BJ (cell line): ENCODE results near the gene CAPN2. TPM values are rescaled to one million over a fixed set of nuclear protein-coding genes. Genes with fewer than 3 reads are reported as not detected.

Experiments used
- CTCF ChIA-PET: fragments of 350-600 bp; formaldehyde crosslinking; extraction: SDS; loops from one replicate; lab custom pipeline; 2021; ENCODE audit warnings: antibody characterized with exemption, inconsistent platforms; lab: Yijun Ruan, JAX
- POLR2A ChIA-PET: fragments of 300-600 bp; sonication (Branson Sonifier 250); formaldehyde crosslinking; extraction: SDS; loops from one replicate; lab custom pipeline; 2021; ENCODE audit warnings: antibody characterized with exemption; lab: Charles Lee
- DNase-seq: peaks from one replicate; pipeline ENCODE4 v3.0.0-alpha.2; 2011; ENCODE audit warnings: low read depth
- H3K27me3 ChIP-seq: 2 replicates; pipeline ENCODE4 v1.6.0; 2011; ENCODE audit warnings: low read length; ENCODE audit not compliant: control insufficient read depth, insufficient read depth
- H3K36me3 ChIP-seq: 2 replicates; pipeline ENCODE4 v1.5.1; 2011; ENCODE audit warnings: low read length; ENCODE audit not compliant: control insufficient read depth, insufficient read depth
- H3K4me3 ChIP-seq: 2 replicates; pipeline ENCODE4 v1.5.1; 2011; ENCODE audit warnings: low read depth, mild to moderate bottlenecking, control low read depth, low read length
- CTCF ChIP-seq: IDR thresholded peaks from 2 replicates; pipeline ENCODE4 v1.5.1; 2011; ENCODE audit warnings: low read depth, mild to moderate bottlenecking, control low read depth, inconsistent platforms, low read length, moderate library complexity; ENCODE audit not compliant: insufficient read depth
- polyA plus RNA-seq: library from polyadenylated mRNA; depleted of rRNA; stranded (reverse); fragments of >200 nt; gene quantifications from 2 replicates; pipeline ENCODE4 v1.2.3, GENCODE V29; 2011

The CAPN2 gene
- polyA plus RNA-seq, 1 experiment, result 222 TPM

GRCh38 chr1:223716302-223716862 is 4.0 kb downstream of the CAPN2 start:
- POLR2A ChIA-PET, result interaction anchor here (0.8 kb wide), 1 partner anchor 15 kb away, joined by 3 read pairs; no protein-coding TSS in a partner anchor
- CTCF ChIA-PET, result interaction anchor here (2.5 kb wide), 1 partner anchor 32 kb away, joined by 15 read pairs; no protein-coding TSS in a partner anchor

GRCh38 chr1:223717123-223717522 is 4.8 kb downstream of the CAPN2 start:
- ChIA-PET CTCF (interaction anchor here (0.6 to 2.8 kb wide), 3 partner anchors 32 to 372 kb away, joined by 4 to 15 read pairs (median 8); no protein-coding TSS in a partner anchor), POLR2A (no interaction called here)
- no peak for TF ChIP-seq CTCF
- Histone ChIP-seq H3K27me3 (no peaks in the 10 kb centered on the region), H3K36me3 (peaks cover 8% of the 10 kb centered on the region; the same call in 1 of the 2 replicates), H3K4me3 (no peak overlapping the region)
- no peak for DNase-seq

More at GRCh38 chr1:223716302-223716862, 4.0 kb downstream of the CAPN2 start:
- TF ChIP-seq CTCF, result no peak
- H3K4me3 ChIP-seq, result no peak overlapping the region
- DNase-seq, result no peak
- H3K27me3 ChIP-seq, result no peaks in the 10 kb centered on the region
- peaks cover 8% of the 10 kb centered on the region; the same call in 1 of the 2 replicates for H3K36me3 ChIP-seq

GRCh38 chr1:223717695-223718363 is 5.5 kb downstream of the CAPN2 start:
- CTCF ChIA-PET, result interaction anchor here (0.6 to 2.8 kb wide), 6 partner anchors 7 to 371 kb away, joined by 3 to 15 read pairs (median 6); no protein-coding TSS in a partner anchor
- TF ChIP-seq CTCF, result no peak
- Histone ChIP-seq H3K36me3 (peaks cover 8% of the 10 kb centered on the region; the same call in 1 of the 2 replicates), H3K4me3 (no peak overlapping the region), H3K27me3 (no peaks in the 10 kb centered on the region)
- POLR2A ChIA-PET, result interaction anchor here (1.0 kb wide), 1 partner anchor 127 kb away, joined by 3 read pairs; no protein-coding TSS in a partner anchor
- DNase-seq, result no peak

- no peak for TF ChIP-seq CTCF
- H3K36me3 ChIP-seq, result peaks cover 11% of the 10 kb centered on the region
- ChIA-PET CTCF (interaction anchor here (1.2 to 2.8 kb wide), 4 partner anchors 8 to 32 kb away, joined by 3 to 14 read pairs (median 6); no protein-coding TSS in a partner anchor), POLR2A (no interaction called here)
- no peaks in the 10 kb centered on the region for H3K27me3 ChIP-seq
- no peak overlapping the region for H3K4me3 ChIP-seq
- DNase-seq, result no peak
These were observed 6.5 kb downstream of the CAPN2 start for GRCh38 chr1:223718850-223719249.

GRCh38 chr1:223720971-223721591 is 8.7 kb downstream of the CAPN2 start:
- DNase-seq, result peak; percentile 89
- Histone ChIP-seq H3K36me3 (peaks cover 15% of the 10 kb centered on the region), H3K4me3 (no peak overlapping the region), H3K27me3 (no peaks in the 10 kb centered on the region)
- ChIA-PET POLR2A (no interaction called here), CTCF (interaction anchor here (1.4 to 2.6 kb wide), 3 partner anchors 11 to 28 kb away, joined by 4 to 19 read pairs (median 10); no protein-coding TSS in a partner anchor)
- TF ChIP-seq CTCF, result no peak
